Measurements from ENCODE around the gene AEN. TPM values are rescaled to one million over a fixed set of nuclear protein-coding genes. Genes with fewer than 3 reads are reported as not detected.

Gene AEN
- total RNA-seq, 1 experiment from 2014 or later: 36.2 TPM

DNA sequence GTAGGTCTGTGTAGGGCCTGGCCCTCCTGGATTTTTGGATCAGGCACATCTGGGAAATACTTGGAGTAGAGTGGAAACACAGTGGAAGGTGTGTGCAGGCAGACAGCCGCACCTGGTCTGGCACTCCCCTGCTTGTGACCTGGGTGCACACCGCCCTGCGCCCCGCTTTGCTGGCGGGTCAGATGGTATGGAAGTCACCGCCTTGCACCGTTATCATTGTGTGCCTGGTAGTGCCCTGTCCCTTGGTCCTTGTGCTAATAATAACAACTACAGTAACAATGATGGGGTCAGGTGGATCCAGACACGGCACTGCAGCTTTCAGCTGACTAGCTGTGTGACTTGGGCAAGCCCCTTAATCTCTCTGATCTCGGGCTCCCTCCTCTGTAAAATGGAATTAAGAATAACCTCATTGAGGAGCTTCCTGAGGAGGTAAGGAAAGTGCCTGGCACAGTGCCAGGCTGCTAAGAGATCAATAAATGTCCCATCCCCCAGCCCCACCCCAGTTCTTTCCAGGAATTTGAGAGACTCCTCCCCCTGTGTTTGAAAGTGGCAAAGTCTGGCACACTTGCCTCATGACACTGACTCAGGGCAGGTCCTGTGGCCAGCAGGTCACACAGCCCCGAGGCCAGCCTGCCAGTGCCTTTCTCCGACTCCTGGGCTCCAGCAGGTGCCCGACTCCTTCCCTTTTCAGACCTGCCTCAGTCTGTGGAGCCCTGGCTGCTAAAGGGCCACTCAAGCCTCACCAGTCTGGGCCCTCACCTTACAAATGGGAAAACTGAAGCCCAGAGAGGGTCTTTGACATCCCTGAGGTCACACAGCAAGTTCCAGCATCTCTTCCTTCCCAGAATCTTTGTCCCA is 27.4 kb downstream of the AEN start:
- H3K4me1 ChIP-seq (ENCODE audit: control insufficient read depth in 1 of 2, insufficient read depth in 2 of 2, low read length in 2 of 2): peaks cover 23 to 26% of the 10 kb centered on the region in 2 experiments
- TF ChIP-seq TCF7L2 (IDR thresholded peaks at IDR 0.05; ENCODE audit: borderline replicate concordance, extremely low read depth, insufficient read depth, insufficient read length): no peak
- TF ChIP-seq POLR2AphosphoS5 (IDR thresholded peaks at IDR 0.05; ENCODE audit: low read depth, low read length): 0 out of 2 replicates have a peak, but pooled peaks have one; percentile 7
- TF ChIP-seq, protein P1, sequence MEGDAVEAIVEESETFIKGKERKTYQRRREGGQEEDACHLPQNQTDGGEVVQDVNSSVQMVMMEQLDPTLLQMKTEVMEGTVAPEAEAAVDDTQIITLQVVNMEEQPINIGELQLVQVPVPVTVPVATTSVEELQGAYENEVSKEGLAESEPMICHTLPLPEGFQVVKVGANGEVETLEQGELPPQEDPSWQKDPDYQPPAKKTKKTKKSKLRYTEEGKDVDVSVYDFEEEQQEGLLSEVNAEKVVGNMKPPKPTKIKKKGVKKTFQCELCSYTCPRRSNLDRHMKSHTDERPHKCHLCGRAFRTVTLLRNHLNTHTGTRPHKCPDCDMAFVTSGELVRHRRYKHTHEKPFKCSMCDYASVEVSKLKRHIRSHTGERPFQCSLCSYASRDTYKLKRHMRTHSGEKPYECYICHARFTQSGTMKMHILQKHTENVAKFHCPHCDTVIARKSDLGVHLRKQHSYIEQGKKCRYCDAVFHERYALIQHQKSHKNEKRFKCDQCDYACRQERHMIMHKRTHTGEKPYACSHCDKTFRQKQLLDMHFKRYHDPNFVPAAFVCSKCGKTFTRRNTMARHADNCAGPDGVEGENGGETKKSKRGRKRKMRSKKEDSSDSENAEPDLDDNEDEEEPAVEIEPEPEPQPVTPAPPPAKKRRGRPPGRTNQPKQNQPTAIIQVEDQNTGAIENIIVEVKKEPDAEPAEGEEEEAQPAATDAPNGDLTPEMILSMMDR (IDR thresholded peaks at IDR 0.05 in 2 of 3, conservative IDR thresholded peaks at IDR 0.05 in 1 of 3; ENCODE audit: borderline replicate concordance in 1 of 3, insufficient read depth in 1 of 3, low read depth in 2 of 3, low read length in 2 of 3): no peak
- no peaks in the 10 kb centered on the region for H3K36me3 ChIP-seq (ENCODE audit: control insufficient read depth in 1 of 2, insufficient read depth in 2 of 2, low read length in 2 of 2)
- H3K9me3 ChIP-seq (ENCODE audit: control insufficient read depth in 1 of 2, insufficient read depth in 1 of 2, low read depth in 1 of 2, low read length in 2 of 2): no peaks in the 10 kb centered on the region
- no TSS peak for BruUV-seq (replicated peaks)
- H4K20me1 ChIP-seq (ENCODE audit: insufficient read depth): no peaks in the 10 kb centered on the region
- intact Hi-C loops (cut with micrococcal nuclease): no loop called here
- ChIA-PET CTCF (interaction anchor here (1.0 kb wide), 1 partner anchor 186 kb away, joined by 3 read pairs; no protein-coding TSS in a partner anchor), POLR2A (no interaction called here), RAD21 (ENCODE audit: low non-redundant PET in 1 of 2, low total read pairs in 2 of 2, uncharacterized antibody in 2 of 2, unreplicated experiment in 2 of 2) (no interaction called here)
- no peaks in the 10 kb centered on the region for H3K79me2 ChIP-seq (ENCODE audit: insufficient read depth, low read length)
- no peaks in the 10 kb centered on the region for H3K27me3 ChIP-seq (ENCODE audit: insufficient read depth, low read length)
- ATAC-seq (peak; percentile 48), DNase-seq (ENCODE audit: low read depth, low spot score) (no peak)
- H3K9ac ChIP-seq (ENCODE audit: low read length): no peak overlapping the region
- H2AFZ ChIP-seq (ENCODE audit: low read depth, low read length, poor library complexity, severe bottlenecking): no peak overlapping the region
- peak overlapping the region; percentile 56 for H3K4me2 ChIP-seq (ENCODE audit: low read length)
- no peaks in the 10 kb centered on the region for H3K9me2 ChIP-seq (ENCODE audit: insufficient read depth)
- H3K27ac ChIP-seq (ENCODE audit: low read depth, low read length): peak overlapping the region; percentile 27; the same call in 1 of the 2 replicates
- no peak overlapping the region for H3K4me3 ChIP-seq (replicated peaks in 1 of 2; ENCODE audit: low read depth in 1 of 2, low read length in 2 of 2)

DNA sequence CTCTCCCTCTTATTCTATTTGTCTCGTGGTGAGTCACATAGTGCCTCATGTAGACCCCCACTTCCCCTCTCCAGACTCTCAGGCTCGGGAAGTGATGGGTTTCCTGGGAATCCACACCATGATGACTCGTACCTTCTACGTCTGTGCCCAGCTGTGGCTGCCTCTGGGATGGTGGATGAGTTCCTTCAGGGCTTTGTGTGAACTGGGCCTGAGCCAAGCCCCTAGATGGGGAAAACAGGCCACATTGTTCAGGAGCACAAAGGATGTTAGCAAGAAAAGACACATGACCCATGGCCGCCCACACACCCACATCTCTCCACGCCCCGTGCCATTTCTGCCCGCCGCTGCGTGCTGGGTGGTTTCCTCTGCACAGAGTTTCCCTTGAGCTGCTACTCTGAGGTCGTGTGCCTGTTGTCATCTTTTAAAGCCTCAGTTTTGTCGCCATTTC is 28.2 kb downstream of the AEN start:
- Histone ChIP-seq H3K9ac (ENCODE audit: low read length) (no peak overlapping the region), H3K4me3 (replicated peaks in 1 of 2; ENCODE audit: low read depth in 1 of 2, low read length in 2 of 2) (no peak overlapping the region), H3K36me3 (ENCODE audit: control insufficient read depth in 1 of 2, insufficient read depth in 2 of 2, low read length in 2 of 2) (no peaks in the 10 kb centered on the region), H3K4me1 (ENCODE audit: control insufficient read depth in 1 of 2, insufficient read depth in 2 of 2, low read length in 2 of 2) (peaks cover 23 to 26% of the 10 kb centered on the region in 2 experiments), H3K27me3 (ENCODE audit: insufficient read depth, low read length) (no peaks in the 10 kb centered on the region), H3K27ac (ENCODE audit: low read depth, low read length) (peak overlapping the region; percentile 27; the same call in 1 of the 2 replicates), H3K9me2 (ENCODE audit: insufficient read depth) (no peaks in the 10 kb centered on the region), H2AFZ (ENCODE audit: low read depth, low read length, poor library complexity, severe bottlenecking) (no peak overlapping the region), H3K79me2 (ENCODE audit: insufficient read depth, low read length) (no peaks in the 10 kb centered on the region), H3K9me3 (ENCODE audit: control insufficient read depth in 1 of 2, insufficient read depth in 1 of 2, low read depth in 1 of 2, low read length in 2 of 2) (no peaks in the 10 kb centered on the region), H3K4me2 (ENCODE audit: low read length) (peak overlapping the region; percentile 56), H4K20me1 (ENCODE audit: insufficient read depth) (no peaks in the 10 kb centered on the region)
- peak; percentile 62 for ATAC-seq
- DNase-seq (ENCODE audit: low read depth, low spot score): peak; percentile 34
- no peak for TF ChIP-seq ELF1 (IDR thresholded peaks at IDR 0.05; ENCODE audit: borderline replicate concordance, low read depth)
- TF ChIP-seq JUND (IDR thresholded peaks at IDR 0.05): no peak; the same call in 1 of the 2 replicates
- TF ChIP-seq FOSL1 (IDR thresholded peaks at IDR 0.05; ENCODE audit: low read depth): peak; percentile 3
- TF ChIP-seq, protein P1 (IDR thresholded peaks at IDR 0.05 in 2 of 3, conservative IDR thresholded peaks at IDR 0.05 in 1 of 3; ENCODE audit: borderline replicate concordance in 1 of 3, insufficient read depth in 1 of 3, low read depth in 2 of 3, low read length in 2 of 3): no peak
- TF ChIP-seq EZH2phosphoT487 (IDR thresholded peaks at IDR 0.05; ENCODE audit: borderline replicate concordance): no peak
- no TSS peak for BruUV-seq (replicated peaks)
- ChIA-PET POLR2A (interaction anchor here (1.1 kb wide), 1 partner anchor 11 kb away, joined by 3 read pairs; the partner anchor contains the start of gene ISG20), RAD21 (ENCODE audit: low non-redundant PET in 1 of 2, low total read pairs in 2 of 2, uncharacterized antibody in 2 of 2, unreplicated experiment in 2 of 2) (no interaction called here), CTCF (no interaction called here)
- intact Hi-C loops (cut with micrococcal nuclease): no loop called here
